Chondrocyte (in vitro differentiated cells): ENCODE data around the gene MUSK. TPM values are rescaled to one million over a fixed set of nuclear protein-coding genes. Genes with fewer than 3 reads are reported as not detected.
A peak's percentile ranks its signal among the peaks of the same experiment; 100 is the strongest.
"Not testable (repeated sequence)": the region's sequence is repeated elsewhere in the genome, so short reads cannot be mapped to it uniquely, and the experiment has no call there.

Experiments
- DNase-seq: peaks from one replicate; pipeline ENCODE4 v3.0.0; 2021; ENCODE audit warnings: mixed read lengths, low spot score
- H3K27ac Mint-ChIP-seq: one replicate; pipeline ENCODE4 v1.8.0; 2021; ENCODE audit warnings: mild to moderate bottlenecking, moderate library complexity, mixed read lengths; ENCODE audit not compliant: unreplicated experiment
- H3K27me3 Mint-ChIP-seq: 2 replicates; pipeline ENCODE4 v1.8.0; 2021; ENCODE audit warnings: low read depth, mixed read lengths
- H3K36me3 Mint-ChIP-seq: 2 replicates; pipeline ENCODE4 v1.8.0; 2021; ENCODE audit warnings: low read depth, mixed read lengths
- H3K4me1 Mint-ChIP-seq: 2 replicates; pipeline ENCODE4 v1.8.0; 2021; ENCODE audit warnings: low read depth, mild to moderate bottlenecking, mixed read lengths
- H3K4me3 Mint-ChIP-seq: one replicate; pipeline ENCODE4 v1.8.0; 2021; ENCODE audit warnings: mild to moderate bottlenecking, moderate library complexity, mixed read lengths; ENCODE audit not compliant: unreplicated experiment
- H3K9me3 Mint-ChIP-seq: 2 replicates; pipeline ENCODE4 v1.8.0; 2021; ENCODE audit warnings: low read depth, mixed read lengths
- CTCF ChIP-seq: fragments of 200-600 bp; sonication (generic); IDR thresholded peaks from 2 replicates; pipeline ENCODE4 v1.5.0; 2021; ENCODE audit warnings: antibody characterized with exemption, mild to moderate bottlenecking, moderate library complexity
- total RNA-seq: library from RNA; stranded (reverse); gene quantifications from 3 replicates; pipeline ENCODE4 v1.2.1, GENCODE V29; 2021

Gene MUSK
- total RNA-seq, 1 donor from 2014 or later = not detected

- DNase-seq = no peak
- Mint-ChIP-seq H3K4me1 (no peaks in the 10 kb centered on the region), H3K27me3 (no peaks in the 10 kb centered on the region), H3K4me3 (no peak overlapping the region), H3K36me3 (no peaks in the 10 kb centered on the region), H3K9me3 (no peaks in the 10 kb centered on the region), H3K27ac (no peak overlapping the region)
- no peak for TF ChIP-seq CTCF
Observed at GRCh38 chr9:110812886-110813285, 144.3 kb downstream of the MUSK start.

GRCh38 chr9:110814159-110814558, 145.6 kb downstream of the MUSK start:
- Mint-ChIP-seq H3K27me3 (no peaks in the 10 kb centered on the region), H3K27ac (no peak overlapping the region), H3K36me3 (no peaks in the 10 kb centered on the region), H3K4me1 (no peaks in the 10 kb centered on the region), H3K9me3 (no peaks in the 10 kb centered on the region), H3K4me3 (no peak overlapping the region)
- TF ChIP-seq CTCF = no peak
- no peak for DNase-seq

- Mint-ChIP-seq H3K36me3 (no peaks in the 10 kb centered on the region), H3K4me3 (no peak overlapping the region), H3K4me1 (no peaks in the 10 kb centered on the region), H3K9me3 (no peaks in the 10 kb centered on the region), H3K27ac (no peak overlapping the region), H3K27me3 (no peaks in the 10 kb centered on the region)
- no peak for DNase-seq
- TF ChIP-seq CTCF = no peak
Observed at GRCh38 chr9:110815361-110815760, 146.8 kb downstream of the MUSK start.

GRCh38 chr9:110820381-110820780, 151.8 kb downstream of the MUSK start:
- Mint-ChIP-seq H3K27me3 (no peaks in the 10 kb centered on the region), H3K27ac (no peak overlapping the region)
- TF ChIP-seq CTCF = no peak

GRCh38 chr9:110821064-110821463, 152.5 kb downstream of the MUSK start:
- H3K27ac Mint-ChIP-seq = no peak overlapping the region
- H3K9me3 Mint-ChIP-seq = peaks cover 10% of the 10 kb centered on the region
- peaks cover 4% of the 10 kb centered on the region for H3K36me3 Mint-ChIP-seq
- no peak overlapping the region for H3K4me3 Mint-ChIP-seq
- DNase-seq = no peak
- TF ChIP-seq CTCF = no peak
- H3K4me1 Mint-ChIP-seq = no peaks in the 10 kb centered on the region
- H3K27me3 Mint-ChIP-seq = no peaks in the 10 kb centered on the region

More at GRCh38 chr9:110820381-110820780, 151.8 kb downstream of the MUSK start:
- H3K4me1 Mint-ChIP-seq = no peaks in the 10 kb centered on the region
- H3K9me3 Mint-ChIP-seq = peaks cover 10% of the 10 kb centered on the region
- DNase-seq = no peak
- no peak overlapping the region for H3K4me3 Mint-ChIP-seq
- H3K36me3 Mint-ChIP-seq = peaks cover 4% of the 10 kb centered on the region

- Mint-ChIP-seq H3K9me3 (peaks cover 10% of the 10 kb centered on the region), H3K27ac (peak overlapping the region; percentile 29)
- not testable (repeated sequence) for H3K27me3 Mint-ChIP-seq, H3K4me1 Mint-ChIP-seq, H3K4me3 Mint-ChIP-seq, H3K36me3 Mint-ChIP-seq, DNase-seq
Observed at GRCh38 chr9:110825129-110825528, 156.5 kb downstream of the MUSK start.
